ENCODE data around the gene IRGQ.

Gene IRGQ

GRCh38 chr19:43575156-43575950 lies 20.6 kb downstream of the IRGQ start, which contains the start of the genes PINLYP and XRCC1:
Gene PINLYP, plus strand, starts transcription at chr19:43575801. Its CDS starts 1,391 bp downstream, at chr19:43577192.
Gene XRCC1, minus strand, starts transcription at chr19:43575527. Its CDS starts 69 bp downstream, at chr19:43575458.
- peak within 1 kb of the TSS; percentile 73 for H3K4me3 ChIP-seq (ENCODE audit: low read depth, low read length)
- TF ChIP-seq ZNF558 (tag by site-specific recombination; IDR thresholded peaks at IDR 0.05) (peak; percentile 33; the same call in 1 of the 2 replicates), ZFHX2 (tag by site-specific recombination; conservative IDR thresholded peaks at IDR 0.05) (peak; percentile 88), GLIS1 (tag by site-specific recombination; IDR thresholded peaks at IDR 0.05) (peak; percentile 40; the same call in 1 of the 2 replicates), ZNF223 (tag by site-specific recombination; IDR thresholded peaks at IDR 0.05) (no peak), OVOL3 (tag by site-specific recombination; IDR thresholded peaks at IDR 0.05) (no peak; the same call in 1 of the 2 replicates), YY1 (tag by site-specific recombination; IDR thresholded peaks at IDR 0.05) (peak; percentile 71), FEZF1 (tag by site-specific recombination; IDR thresholded peaks at IDR 0.05) (no peak), KLF9 (tag by site-specific recombination; IDR thresholded peaks at IDR 0.05; ENCODE audit: low read depth) (peak; percentile 90), GLI2 (tag by site-specific recombination; IDR thresholded peaks at IDR 0.05; ENCODE audit: borderline replicate concordance, low read depth) (no peak), ZNF610 (tag by site-specific recombination; IDR thresholded peaks at IDR 0.05; ENCODE audit: borderline replicate concordance) (no peak; the same call in 1 of the 2 replicates), ZFP69B (tag by site-specific recombination; IDR thresholded peaks at IDR 0.05) (peak; percentile 72; the same call in 1 of the 2 replicates), ZNF513 (tag by site-specific recombination; IDR thresholded peaks at IDR 0.05) (peak; percentile 87), GLI4 (tag by site-specific recombination; IDR thresholded peaks at IDR 0.05) (no peak), ZNF324 (tag by site-specific recombination; IDR thresholded peaks at IDR 0.05) (peak; percentile 38; the same call in 1 of the 2 replicates), ZNF2 (tag by site-specific recombination; IDR thresholded peaks at IDR 0.05) (peak; percentile 78), ZNF398 (tag by site-specific recombination; IDR thresholded peaks at IDR 0.05) (0 out of 2 replicates have a peak, but pooled peaks have one; percentile 4), ZNF501 (tag by site-specific recombination; IDR thresholded peaks at IDR 0.05) (peak; percentile 55; the same call in 1 of the 2 replicates), KLF1 (tag by site-specific recombination; IDR thresholded peaks at IDR 0.05) (peak; percentile 54; the same call in 1 of the 2 replicates), ZNF596 (tag by site-specific recombination; IDR thresholded peaks at IDR 0.05) (no peak), PRDM2 (tag by site-specific recombination; IDR thresholded peaks at IDR 0.05; ENCODE audit: borderline replicate concordance) (no peak), ZNF560 (tag by site-specific recombination; IDR thresholded peaks at IDR 0.05; ENCODE audit: borderline replicate concordance) (no peak), ZNF777 (tag by site-specific recombination; IDR thresholded peaks at IDR 0.05; ENCODE audit: borderline replicate concordance) (0 out of 2 replicates have a peak, but pooled peaks have one; percentile 69), ZNF174 (tag by site-specific recombination; IDR thresholded peaks at IDR 0.05) (no peak), ZNF639 (tag by site-specific recombination; IDR thresholded peaks at IDR 0.05) (no peak)
- TF ChIP-seq, protein P1, sequence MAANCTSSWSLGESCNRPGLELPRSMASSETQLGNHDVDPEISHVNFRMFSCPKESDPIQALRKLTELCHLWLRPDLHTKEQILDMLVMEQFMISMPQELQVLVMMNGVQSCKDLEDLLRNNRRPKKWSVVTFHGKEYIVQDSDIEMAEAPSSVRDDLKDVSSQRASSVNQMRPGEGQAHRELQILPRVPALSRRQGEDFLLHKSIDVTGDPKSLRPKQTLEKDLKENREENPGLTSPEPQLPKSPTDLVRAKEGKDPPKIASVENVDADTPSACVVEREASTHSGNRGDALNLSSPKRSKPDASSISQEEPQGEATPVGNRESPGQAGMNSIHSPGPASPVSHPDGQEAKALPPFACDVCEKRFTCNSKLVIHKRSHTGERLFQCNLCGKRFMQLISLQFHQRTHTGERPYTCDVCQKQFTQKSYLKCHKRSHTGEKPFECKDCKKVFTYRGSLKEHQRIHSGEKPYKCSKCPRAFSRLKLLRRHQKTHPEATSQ (tag by site-specific recombination; IDR thresholded peaks at IDR 0.05), result no peak

More at GRCh38 chr19:43575156-43575950, 20.6 kb downstream of the IRGQ start, which contains the start of the genes PINLYP and XRCC1:
- Histone ChIP-seq H3K27ac (ENCODE audit: extremely low read depth, low read depth, low read length) (peak within 1 kb of the TSS; percentile 80), H3K4me1 (ENCODE audit: control insufficient read depth, insufficient read depth, low read length) (peaks cover 39% of the 10 kb centered on the region), H3K36me3 (ENCODE audit: control insufficient read depth in 2 of 2, insufficient read depth in 1 of 2, low read length in 2 of 2) (peaks cover 18 to 36% of the 10 kb centered on the region in 2 experiments), H3K9me3 (ENCODE audit: control insufficient read depth, insufficient read depth, low read depth, low read length) (no peaks in the 10 kb centered on the region)
- ChIA-PET CTCF (interaction anchor here (0.5 to 12.5 kb wide), 11 partner anchors 20 to 243 kb away, joined by 3 to 167 read pairs (median 4); partner anchors contain the start of gene IRGQ), POLR2A (interaction anchor here (0.7 to 2.9 kb wide), 7 partner anchors 12 to 179 kb away, joined by 3 to 23 read pairs (median 4); partner anchors contain the start of genes IRGQ, SMG9 and ZNF576)
